Neural cell (in vitro differentiated cells): ENCODE measurements around the gene CUL2. TPM values are rescaled to one million over a fixed set of nuclear protein-coding genes. Genes with fewer than 3 reads are reported as not detected.
"Not testable (repeated sequence)": the region's sequence is repeated elsewhere in the genome, so short reads cannot be mapped to it uniquely, and the experiment has no call there.

ENCODE experiments used
- H2AFZ ChIP-seq: fragments of 200-600, 300-800 bp; sonication (generic), shearing (Covaris generic); 2 replicates; pipeline ENCODE4 v1.6.0; 2014; ENCODE audit warnings: low read depth, mild to moderate bottlenecking, antibody characterized with exemption, low read length, moderate library complexity
- H3F3A ChIP-seq: fragments of 200-600 bp; shearing (Covaris generic); 2 replicates; pipeline ENCODE4 v1.6.1; 2016; ENCODE audit warnings: mild to moderate bottlenecking, moderate library complexity, mixed read lengths, antibody characterized with exemption, low read length; ENCODE audit not compliant: insufficient read depth, poor library complexity, severe bottlenecking
- H3K27ac ChIP-seq: fragments of 200-600, 300-800 bp; sonication (generic), shearing (Covaris generic); 2 replicates; pipeline ENCODE4 v1.5.1; 2014; ENCODE audit warnings: mild to moderate bottlenecking, low read length, moderate library complexity
- H3K27me3 ChIP-seq: fragments of 300-800, 200-600 bp; sonication (generic), shearing (Covaris generic); 2 replicates; pipeline ENCODE4 v1.6.0; 2014; ENCODE audit warnings: mild to moderate bottlenecking, low read depth, low read length, moderate library complexity; ENCODE audit not compliant: insufficient read depth
- H3K36me3 ChIP-seq: fragments of 300-800, 200-600 bp; sonication (generic), shearing (Covaris generic); 2 replicates; pipeline ENCODE4 v1.5.1; 2014; ENCODE audit warnings: mild to moderate bottlenecking, antibody characterized with exemption, low read length, moderate library complexity; ENCODE audit not compliant: insufficient read depth
- H3K4me2 ChIP-seq: fragments of 300-800, 200-600 bp; sonication (generic), shearing (Covaris generic); 2 replicates; pipeline ENCODE4 v1.6.0; 2014; ENCODE audit warnings: mild to moderate bottlenecking, low read length
- H3K4me3 ChIP-seq: fragments of 300-800, 200-600 bp; sonication (generic), shearing (Covaris generic); 2 replicates; pipeline ENCODE4 v1.5.1; 2014; ENCODE audit warnings: mild to moderate bottlenecking, low read length, moderate library complexity
- H3K79me2 ChIP-seq: fragments of 200-600 bp; shearing (Covaris generic); replicated peaks from 2 replicates; pipeline ENCODE4 v1.6.0; 2014; ENCODE audit warnings: mild to moderate bottlenecking, low read length, moderate library complexity; ENCODE audit not compliant: insufficient read depth
- H3K9ac ChIP-seq: fragments of 300-800, 200-600 bp; sonication (generic), shearing (Covaris generic); 2 replicates; pipeline ENCODE4 v1.6.1; 2016; ENCODE audit warnings: mild to moderate bottlenecking, low read length, mixed read lengths
- H3K9me2 ChIP-seq: fragments of 200-600 bp; shearing (Covaris generic); 2 replicates; pipeline ENCODE4 v1.6.1; 2016; ENCODE audit warnings: mild to moderate bottlenecking, low read length, mixed read lengths; ENCODE audit not compliant: insufficient read depth
- H3K9me3 ChIP-seq: fragments of 200-600, 300-800 bp; sonication (generic), shearing (Covaris generic); 2 replicates; pipeline ENCODE4 v1.6.1; 2016; ENCODE audit warnings: mild to moderate bottlenecking, mixed run types, low read length, moderate library complexity, mixed read lengths
- H4K20me1 ChIP-seq: fragments of 200-600 bp; shearing (Covaris generic); 2 replicates; pipeline ENCODE4 v1.6.1; 2016; ENCODE audit warnings: mild to moderate bottlenecking, mixed run types; ENCODE audit not compliant: insufficient read depth
- CTCF ChIP-seq: fragments of 450-650 bp; IDR thresholded peaks from 2 replicates; pipeline ENCODE4 v1.5.1; 2014; ENCODE audit warnings: antibody characterized with exemption, mild to moderate bottlenecking, moderate library complexity; ENCODE audit not compliant: poor library complexity, severe bottlenecking
- EP300 ChIP-seq: fragments of 450-650 bp; conservative IDR thresholded peaks from 2 replicates; pipeline ENCODE4 v1.6.1; 2014; ENCODE audit warnings: antibody characterized with exemption, mild to moderate bottlenecking, moderate library complexity; ENCODE audit not compliant: poor library complexity, severe bottlenecking
- EZH2 ChIP-seq: fragments of 200-600, 300-800 bp; shearing (Covaris generic), sonication (generic); IDR thresholded peaks from 2 replicates; pipeline ENCODE4 v1.6.1; 2014; ENCODE audit warnings: antibody characterized with exemption, low read length, borderline replicate concordance, mild to moderate bottlenecking; ENCODE audit not compliant: insufficient read depth, poor library complexity, severe bottlenecking
- MXI1 ChIP-seq: fragments of 450-650 bp; conservative IDR thresholded peaks from 2 replicates; pipeline ENCODE4 v1.6.1; 2014; ENCODE audit warnings: antibody characterized with exemption, mild to moderate bottlenecking; ENCODE audit not compliant: poor library complexity, severe bottlenecking
- POLR2AphosphoS5 ChIP-seq: IDR thresholded peaks from 2 replicates; pipeline ENCODE4 v1.6.1; 2012
- RAD21 ChIP-seq: fragments of 450-650 bp; conservative IDR thresholded peaks from 2 replicates; pipeline ENCODE4 v1.6.1; 2014; ENCODE audit warnings: antibody characterized with exemption, mild to moderate bottlenecking, moderate library complexity
- REST ChIP-seq: IDR thresholded peaks from 2 replicates; pipeline ENCODE4 v1.6.1; 2012; ENCODE audit warnings: borderline replicate concordance
- SMC3 ChIP-seq: fragments of 450-650 bp; conservative IDR thresholded peaks from 2 replicates; pipeline ENCODE4 v1.6.1; 2014; ENCODE audit warnings: antibody characterized with exemption, mild to moderate bottlenecking, moderate library complexity; ENCODE audit not compliant: poor library complexity
- TAF1 ChIP-seq: IDR thresholded peaks from 2 replicates; pipeline ENCODE4 v1.6.1; 2012; ENCODE audit warnings: low read depth
- polyA plus RNA-seq: library from polyadenylated mRNA; depleted of rRNA; stranded (reverse); fragments of >200 nt; gene quantifications from 2 replicates; pipeline ENCODE4 v1.2.3, GENCODE V29; 2014

The CUL2 gene
- polyA plus RNA-seq, 1 donor from 2014 or later, result 40.5 TPM

GRCh38 chr10:35080261-35080660, 9.9 kb downstream of the CUL2 start:
- not testable (repeated sequence) for H3K4me2 ChIP-seq, H2AFZ ChIP-seq, H3K27me3 ChIP-seq, H4K20me1 ChIP-seq, H3K36me3 ChIP-seq, H3K9me2 ChIP-seq, H3K4me3 ChIP-seq, H3K9ac ChIP-seq, H3F3A ChIP-seq, H3K27ac ChIP-seq, H3K9me3 ChIP-seq
- peaks cover 59% of the 10 kb centered on the region for H3K79me2 ChIP-seq

GRCh38 chr10:35079763-35080162, 10.4 kb downstream of the CUL2 start:
- H3K27ac ChIP-seq, result no peak overlapping the region
- no peaks in the 10 kb centered on the region for H4K20me1 ChIP-seq
- H3K27me3 ChIP-seq, result no peaks in the 10 kb centered on the region
- H3F3A ChIP-seq, result no peaks in the 10 kb centered on the region
- H3K36me3 ChIP-seq, result no peaks in the 10 kb centered on the region
- no peak overlapping the region for H3K4me2 ChIP-seq
- no peak overlapping the region for H3K9ac ChIP-seq
- H3K4me3 ChIP-seq, result no peak overlapping the region
- H3K79me2 ChIP-seq, result peaks cover 59% of the 10 kb centered on the region
- H3K9me3 ChIP-seq, result peaks cover 5% of the 10 kb centered on the region
- no peak overlapping the region for H2AFZ ChIP-seq
- no peaks in the 10 kb centered on the region for H3K9me2 ChIP-seq
- TF ChIP-seq EZH2, result no peak
- no peak for TF ChIP-seq REST
- no peak for TF ChIP-seq POLR2AphosphoS5

- TF ChIP-seq SMC3 (no peak), POLR2AphosphoS5 (no peak), MXI1 (no peak), EZH2 (no peak), EP300 (no peak), TAF1 (no peak), RAD21 (no peak), REST (no peak), CTCF (no peak)
- Histone ChIP-seq H3K4me2 (no peak overlapping the region), H3K27ac (no peak overlapping the region)
Measured at GRCh38 chr10:35079265-35079664, 10.9 kb downstream of the CUL2 start.

More at GRCh38 chr10:35079265-35079664, 10.9 kb downstream of the CUL2 start:
- H4K20me1 ChIP-seq, result no peaks in the 10 kb centered on the region
- H3K4me3 ChIP-seq, result no peak overlapping the region
- no peak overlapping the region for H2AFZ ChIP-seq
- no peaks in the 10 kb centered on the region for H3F3A ChIP-seq
- H3K9ac ChIP-seq, result no peak overlapping the region
- H3K9me2 ChIP-seq, result no peaks in the 10 kb centered on the region
- peaks cover 54% of the 10 kb centered on the region for H3K79me2 ChIP-seq
- H3K36me3 ChIP-seq, result no peaks in the 10 kb centered on the region
- no peaks in the 10 kb centered on the region for H3K27me3 ChIP-seq
- H3K9me3 ChIP-seq, result peaks cover 5% of the 10 kb centered on the region
